ES-I3 (cell line): ENCODE measurements around the gene HMGCS2.

Source experiments
- H3K36me3 ChIP-seq: 2 replicates; pipeline ENCODE4 v1.6.1; 2013; ENCODE audit warnings: mild to moderate bottlenecking, low read length, control low read depth, moderate library complexity; ENCODE audit not compliant: insufficient read depth
- H3K4me1 ChIP-seq: 2 replicates; pipeline ENCODE4 v1.6.1; 2013; ENCODE audit warnings: mild to moderate bottlenecking, control low read depth, low read length; ENCODE audit not compliant: insufficient read depth
- H3K9ac ChIP-seq: 2 replicates; pipeline ENCODE4 v1.6.1; 2013; ENCODE audit warnings: low read depth, mild to moderate bottlenecking, low read length, moderate library complexity
- H3K9me3 ChIP-seq: 2 replicates; pipeline ENCODE4 v1.6.1; 2013; ENCODE audit warnings: mild to moderate bottlenecking, low read length, moderate library complexity; ENCODE audit not compliant: control insufficient read depth, insufficient read depth

Gene HMGCS2

GRCh38 chr1:119781434-119782210 lies 12.9 kb upstream of the HMGCS2 start:
- peaks cover 3% of the 10 kb centered on the region; the same call in 1 of the 2 replicates for H3K4me1 ChIP-seq
- H3K9ac ChIP-seq, result no peak overlapping the region
- no peaks in the 10 kb centered on the region for H3K9me3 ChIP-seq
- H3K36me3 ChIP-seq, result no peaks in the 10 kb centered on the region

GRCh38 chr1:119779869-119780356 lies 11.2 kb upstream of the HMGCS2 start:
- Histone ChIP-seq H3K9ac (no peak overlapping the region), H3K4me1 (peaks cover 3% of the 10 kb centered on the region; the same call in 1 of the 2 replicates), H3K36me3 (no peaks in the 10 kb centered on the region), H3K9me3 (no peaks in the 10 kb centered on the region)

- H3K9ac ChIP-seq, result no peak overlapping the region
- peaks cover 4% of the 10 kb centered on the region; the same call in 1 of the 2 replicates for H3K4me1 ChIP-seq
- no peaks in the 10 kb centered on the region for H3K9me3 ChIP-seq
- no peaks in the 10 kb centered on the region for H3K36me3 ChIP-seq
Observed at GRCh38 chr1:119778886-119779560, 10.3 kb upstream of the HMGCS2 start.

- Histone ChIP-seq H3K9ac (no peak overlapping the region), H3K4me1 (peaks cover 10% of the 10 kb centered on the region), H3K9me3 (no peaks in the 10 kb centered on the region), H3K36me3 (no peaks in the 10 kb centered on the region)
Observed at GRCh38 chr1:119778359-119778758, 9.7 kb upstream of the HMGCS2 start.

GRCh38 chr1:119774746-119775490 lies 6.2 kb upstream of the HMGCS2 start:
- H3K36me3 ChIP-seq, result no peaks in the 10 kb centered on the region
- no peaks in the 10 kb centered on the region for H3K9me3 ChIP-seq
- H3K9ac ChIP-seq, result no peak overlapping the region
- peaks cover 17% of the 10 kb centered on the region for H3K4me1 ChIP-seq

- no peaks in the 10 kb centered on the region for H3K36me3 ChIP-seq
- no peak overlapping the region for H3K9ac ChIP-seq
- H3K4me1 ChIP-seq, result peaks cover 17% of the 10 kb centered on the region
- H3K9me3 ChIP-seq, result no peaks in the 10 kb centered on the region
Observed at GRCh38 chr1:119773711-119774241, 5.1 kb upstream of the HMGCS2 start.

GRCh38 chr1:119772298-119772697 lies 3.6 kb upstream of the HMGCS2 start:
- Histone ChIP-seq H3K36me3 (no peaks in the 10 kb centered on the region), H3K4me1 (peaks cover 17% of the 10 kb centered on the region)

GRCh38 chr1:119771770-119772169 lies 3.1 kb upstream of the HMGCS2 start:
- Histone ChIP-seq H3K9me3 (no peaks in the 10 kb centered on the region), H3K9ac (no peak overlapping the region), H3K4me1 (peaks cover 17% of the 10 kb centered on the region), H3K36me3 (no peaks in the 10 kb centered on the region)

More at GRCh38 chr1:119772298-119772697, 3.6 kb upstream of the HMGCS2 start:
- Histone ChIP-seq H3K9ac (no peak overlapping the region), H3K9me3 (no peaks in the 10 kb centered on the region)

GRCh38 chr1:119771016-119771415 lies 2.3 kb upstream of the HMGCS2 start:
- Histone ChIP-seq H3K9me3 (no peaks in the 10 kb centered on the region), H3K4me1 (peaks cover 17% of the 10 kb centered on the region), H3K36me3 (no peaks in the 10 kb centered on the region), H3K9ac (no peak overlapping the region)

- Histone ChIP-seq H3K9ac (no peak overlapping the region), H3K9me3 (no peaks in the 10 kb centered on the region), H3K4me1 (peaks cover 4% of the 10 kb centered on the region; the same call in 1 of the 2 replicates), H3K36me3 (no peaks in the 10 kb centered on the region)
Observed at GRCh38 chr1:119767486-119767885, 1.2 kb downstream of the HMGCS2 start.

GRCh38 chr1:119766374-119766794 lies 2.3 kb downstream of the HMGCS2 start:
- no peaks in the 10 kb centered on the region for H3K9me3 ChIP-seq
- H3K9ac ChIP-seq, result no peak overlapping the region
- H3K36me3 ChIP-seq, result no peaks in the 10 kb centered on the region

GRCh38 chr1:119764220-119764619 lies 4.5 kb downstream of the HMGCS2 start:
- Histone ChIP-seq H3K9ac (no peak overlapping the region), H3K4me1 (no peaks in the 10 kb centered on the region), H3K36me3 (no peaks in the 10 kb centered on the region), H3K9me3 (no peaks in the 10 kb centered on the region)

More at GRCh38 chr1:119766374-119766794, 2.3 kb downstream of the HMGCS2 start:
- H3K4me1 ChIP-seq, result peaks cover under 1% of the 10 kb centered on the region; the same call in 1 of the 2 replicates

- Histone ChIP-seq H3K9ac (no peak overlapping the region), H3K9me3 (no peaks in the 10 kb centered on the region), H3K36me3 (no peaks in the 10 kb centered on the region), H3K4me1 (0 out of 2 replicates have a peak, but pooled peaks cover under 1% of the 10 kb centered on the region)
Observed at GRCh38 chr1:119762953-119763352, 5.8 kb downstream of the HMGCS2 start.

GRCh38 chr1:119762409-119762808 lies 6.3 kb downstream of the HMGCS2 start:
- Histone ChIP-seq H3K4me1 (peaks cover 6% of the 10 kb centered on the region; the same call in 1 of the 2 replicates), H3K9ac (no peak overlapping the region), H3K36me3 (no peaks in the 10 kb centered on the region), H3K9me3 (no peaks in the 10 kb centered on the region)
